ENCODE data around the gene OR2V1. TPM values are rescaled to one million over a fixed set of nuclear protein-coding genes. Genes with fewer than 3 reads are reported as not detected.

OR2V1 gene
- total and polyA plus RNA-seq, 2 donors (not counting 1 experiment from before 2014, with no cell fraction given) = not detected

DNA sequence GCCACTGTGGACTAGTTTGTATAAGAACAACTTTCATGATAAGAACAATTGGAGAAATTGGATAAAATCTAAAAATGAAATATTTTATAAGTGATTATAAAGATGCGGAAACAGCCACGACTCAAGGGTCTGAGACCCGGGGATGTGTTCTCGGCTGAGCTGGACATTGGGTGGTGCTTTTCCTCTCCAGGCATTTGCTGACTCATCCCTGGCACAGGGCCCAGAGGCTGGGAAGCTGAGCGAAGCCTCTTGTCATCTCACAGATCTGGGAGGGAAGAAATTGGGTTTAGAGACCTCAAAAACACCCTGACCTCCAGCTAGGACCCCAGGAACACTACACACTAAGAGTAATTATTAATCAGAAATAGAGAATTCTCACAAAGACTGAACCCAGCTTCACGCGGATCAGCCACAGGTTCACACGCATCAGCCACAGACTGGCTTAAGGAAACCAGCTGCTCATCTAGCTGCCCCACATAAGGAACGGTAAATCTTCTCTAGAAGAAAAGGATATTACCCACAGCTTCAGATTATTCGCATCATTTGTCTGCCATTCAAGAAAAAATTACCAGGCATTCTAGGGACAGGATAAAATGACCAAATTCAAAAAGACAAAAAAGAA, 2.8 kb upstream of the OR2V1 start:
- DNase-seq (no peak), ATAC-seq (ENCODE audit: low read depth) (no peak)
- intact Hi-C loops (cut with micrococcal nuclease) = no loop called here
- Histone ChIP-seq H3K79me2 (ENCODE audit: control insufficient read depth, insufficient read depth, low read length) (no peaks in the 10 kb centered on the region), H3K4me1 (ENCODE audit: control insufficient read depth in 2 of 2, insufficient read depth in 2 of 2, low read length in 2 of 2) (no peaks in the 10 kb centered on the region), H3K36me3 (replicated peaks in 1 of 2; ENCODE audit: control extremely low read depth in 1 of 2, control insufficient read depth in 1 of 2, extremely low read depth in 1 of 2, insufficient read depth in 2 of 2, low read length in 1 of 2) (no peaks in the 10 kb centered on the region), H3K4me2 (replicated peaks; ENCODE audit: low read depth, low read length, poor library complexity, severe bottlenecking) (no peak overlapping the region), H3K4me3 (ENCODE audit: control extremely low read depth in 1 of 5, extremely low read depth in 1 of 5, insufficient read depth in 1 of 5, low read depth in 2 of 5, low read length in 4 of 5) (no peak overlapping the region), H2AFZ (ENCODE audit: insufficient read depth, low read depth, low read length, poor library complexity, severe bottlenecking) (no peak overlapping the region), H3K9me3 (ENCODE audit: control extremely low read depth in 1 of 3, control insufficient read depth in 2 of 3, insufficient read depth in 1 of 3, low read length in 2 of 3) (peaks cover 0 to 16% (median 3%) of the 10 kb centered on the region in 3 donors), H4K20me1 (ENCODE audit: control insufficient read depth, insufficient read depth, low read length, poor library complexity, severe bottlenecking) (no peaks in the 10 kb centered on the region), H3K27ac (ENCODE audit: low read length in 2 of 2) (no peak overlapping the region), H3K9ac (ENCODE audit: low read length) (no peak overlapping the region), H3K27me3 (replicated peaks in 1 of 4; ENCODE audit: control extremely low read depth in 1 of 4, control insufficient read depth in 3 of 4, insufficient read depth in 4 of 4, low read length in 3 of 4) (peaks cover 0 to 19% (median 7%) of the 10 kb centered on the region in 4 experiments)
- ChIA-PET POLR2A (no interaction called here), CTCF (interaction anchor here (0.7 kb wide), 1 partner anchor 10 kb away, joined by 3 read pairs; no protein-coding TSS in a partner anchor)
- H3K4me3 Mint-ChIP-seq = no peak overlapping the region
- H3K27ac Mint-ChIP-seq = no peak overlapping the region
- no peak for TF ChIP-seq EZH2 (IDR thresholded peaks at IDR 0.05; ENCODE audit: borderline replicate concordance, insufficient read depth, low read depth, low read length, poor library complexity, severe bottlenecking)
- TF ChIP-seq, protein P1, sequence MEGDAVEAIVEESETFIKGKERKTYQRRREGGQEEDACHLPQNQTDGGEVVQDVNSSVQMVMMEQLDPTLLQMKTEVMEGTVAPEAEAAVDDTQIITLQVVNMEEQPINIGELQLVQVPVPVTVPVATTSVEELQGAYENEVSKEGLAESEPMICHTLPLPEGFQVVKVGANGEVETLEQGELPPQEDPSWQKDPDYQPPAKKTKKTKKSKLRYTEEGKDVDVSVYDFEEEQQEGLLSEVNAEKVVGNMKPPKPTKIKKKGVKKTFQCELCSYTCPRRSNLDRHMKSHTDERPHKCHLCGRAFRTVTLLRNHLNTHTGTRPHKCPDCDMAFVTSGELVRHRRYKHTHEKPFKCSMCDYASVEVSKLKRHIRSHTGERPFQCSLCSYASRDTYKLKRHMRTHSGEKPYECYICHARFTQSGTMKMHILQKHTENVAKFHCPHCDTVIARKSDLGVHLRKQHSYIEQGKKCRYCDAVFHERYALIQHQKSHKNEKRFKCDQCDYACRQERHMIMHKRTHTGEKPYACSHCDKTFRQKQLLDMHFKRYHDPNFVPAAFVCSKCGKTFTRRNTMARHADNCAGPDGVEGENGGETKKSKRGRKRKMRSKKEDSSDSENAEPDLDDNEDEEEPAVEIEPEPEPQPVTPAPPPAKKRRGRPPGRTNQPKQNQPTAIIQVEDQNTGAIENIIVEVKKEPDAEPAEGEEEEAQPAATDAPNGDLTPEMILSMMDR (IDR thresholded peaks at IDR 0.05) = no peak
- 64% methylated on average over 8 of the region's 10 CpGs for WGBS (ENCODE audit: insufficient coverage)
- no peaks in the 10 kb centered on the region for H3K4me1 Mint-ChIP-seq
- H3K9me3 Mint-ChIP-seq (ENCODE audit: insufficient read depth) = peaks cover 2% of the 10 kb centered on the region
- H3K27me3 Mint-ChIP-seq = peaks cover 41% of the 10 kb centered on the region

DNA sequence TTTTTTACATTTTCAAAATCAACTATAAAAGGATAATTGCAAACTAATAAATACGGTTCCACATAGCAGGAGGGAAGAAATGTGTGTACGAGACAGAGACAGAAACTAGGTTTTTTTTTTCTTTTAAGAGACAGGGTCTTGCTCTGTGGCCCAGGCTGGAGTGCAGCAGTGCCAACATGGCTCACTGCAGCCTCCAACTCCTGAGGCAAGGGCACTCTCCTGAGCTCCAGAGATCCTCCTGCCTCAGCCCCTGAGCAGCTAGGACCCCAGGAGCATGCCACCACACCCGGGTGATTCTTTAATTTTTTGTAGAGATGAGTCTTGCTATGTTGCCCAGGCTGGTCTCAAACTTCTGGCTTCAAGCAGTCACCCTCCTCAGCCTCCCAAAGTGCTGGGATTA, 2.1 kb upstream of the OR2V1 start:
- H4K20me1 ChIP-seq (ENCODE audit: control insufficient read depth, insufficient read depth, low read length, poor library complexity, severe bottlenecking) = no peaks in the 10 kb centered on the region
- no peak overlapping the region for H3K27ac ChIP-seq (ENCODE audit: low read length in 2 of 2)
- Mint-ChIP-seq H3K27ac (no peak overlapping the region), H3K4me1 (no peaks in the 10 kb centered on the region), H3K4me3 (no peak overlapping the region), H3K27me3 (peaks cover 47% of the 10 kb centered on the region), H3K9me3 (ENCODE audit: insufficient read depth) (no peaks in the 10 kb centered on the region)
- peaks cover 0 to 12% (median 3%) of the 10 kb centered on the region in 3 donors for H3K9me3 ChIP-seq (ENCODE audit: control extremely low read depth in 1 of 3, control insufficient read depth in 2 of 3, insufficient read depth in 1 of 3, low read length in 2 of 3)
- no peaks in the 10 kb centered on the region for H3K36me3 ChIP-seq (replicated peaks in 1 of 2; ENCODE audit: control extremely low read depth in 1 of 2, control insufficient read depth in 1 of 2, extremely low read depth in 1 of 2, insufficient read depth in 2 of 2, low read length in 1 of 2)
- no peaks in the 10 kb centered on the region for H3K4me1 ChIP-seq (ENCODE audit: control insufficient read depth in 2 of 2, insufficient read depth in 2 of 2, low read length in 2 of 2)
- no peaks in the 10 kb centered on the region for H3K79me2 ChIP-seq (ENCODE audit: control insufficient read depth, insufficient read depth, low read length)
- H3K4me3 ChIP-seq (ENCODE audit: control extremely low read depth in 1 of 5, extremely low read depth in 1 of 5, insufficient read depth in 1 of 5, low read depth in 2 of 5, low read length in 4 of 5) = no peak overlapping the region
- H3K9ac ChIP-seq (ENCODE audit: low read length) = no peak overlapping the region
- H3K4me2 ChIP-seq (replicated peaks; ENCODE audit: low read depth, low read length, poor library complexity, severe bottlenecking) = no peak overlapping the region
- TF ChIP-seq EZH2 (IDR thresholded peaks at IDR 0.05; ENCODE audit: borderline replicate concordance, insufficient read depth, low read depth, low read length, poor library complexity, severe bottlenecking) = no peak
- TF ChIP-seq, protein P1 (IDR thresholded peaks at IDR 0.05) = no peak
- no peak overlapping the region for H2AFZ ChIP-seq (ENCODE audit: insufficient read depth, low read depth, low read length, poor library complexity, severe bottlenecking)
- no peak for ATAC-seq (ENCODE audit: low read depth)
- ChIA-PET POLR2A (no interaction called here), CTCF (no interaction called here)
- 100% methylated on average over 2 of the region's 3 CpGs for WGBS (ENCODE audit: insufficient coverage)
- no peak for DNase-seq
- intact Hi-C loops (cut with micrococcal nuclease) = no loop called here
- H3K27me3 ChIP-seq (replicated peaks in 1 of 4; ENCODE audit: control extremely low read depth in 1 of 4, control insufficient read depth in 3 of 4, insufficient read depth in 4 of 4, low read length in 3 of 4) = peaks cover 0 to 19% (median 7%) of the 10 kb centered on the region in 4 experiments

Data from B cell (primary cell).